Astrocyte (in vitro differentiated cells and primary cell): Measurements from ENCODE around the gene ATL2. TPM values are rescaled to one million over a fixed set of nuclear protein-coding genes. Genes with fewer than 3 reads are reported as not detected.

ENCODE experiments used
- DNase-seq: peaks from one replicate; pipeline ENCODE4 v3.0.0-alpha.2; 2010; ENCODE audit warnings: low read depth
- FAIRE-seq: peaks from 2 replicates; lab custom pipeline; 2011; peaks lifted over from hg19 to GRCh38; lab: Jason Lieb, UNC
- H2AFZ ChIP-seq: 2 replicates; pipeline ENCODE4 v1.6.0; 2012; ENCODE audit warnings: low read depth, low read length, inconsistent platforms
- H3K27ac ChIP-seq: 2 replicates; pipeline ENCODE4 v1.5.1; 2011; ENCODE audit warnings: low read depth, low read length, inconsistent platforms
- H3K27me3 ChIP-seq: 2 replicates; pipeline ENCODE4 v1.6.0; 2011; ENCODE audit warnings: low read length, inconsistent platforms; ENCODE audit not compliant: insufficient read depth
- H3K36me3 ChIP-seq: 2 replicates; pipeline ENCODE4 v1.5.1; 2011; ENCODE audit warnings: low read length, inconsistent platforms; ENCODE audit not compliant: insufficient read depth
- H3K4me1 ChIP-seq: 2 replicates; pipeline ENCODE4 v1.5.1; 2011; ENCODE audit warnings: low read length, inconsistent platforms; ENCODE audit not compliant: insufficient read depth
- H3K4me2 ChIP-seq: 2 replicates; pipeline ENCODE4 v1.6.0; 2012; ENCODE audit warnings: low read length, inconsistent platforms
- H3K4me3 ChIP-seq: 2 replicates; pipeline ENCODE4 v1.5.1; 2011; ENCODE audit warnings: low read depth, mild to moderate bottlenecking, low read length, inconsistent platforms; ENCODE audit not compliant: insufficient read depth
- H3K79me2 ChIP-seq: 2 replicates; pipeline ENCODE4 v1.6.0; 2012; ENCODE audit warnings: mild to moderate bottlenecking, low read length, inconsistent platforms; ENCODE audit not compliant: insufficient read depth
- H3K9ac ChIP-seq: 2 replicates; pipeline ENCODE4 v1.6.0; 2012; ENCODE audit warnings: mild to moderate bottlenecking, low read length, inconsistent platforms
- H3K9me3 ChIP-seq: 2 replicates; pipeline ENCODE4 v1.5.1; 2012; ENCODE audit warnings: low read depth, mild to moderate bottlenecking, low read length, inconsistent platforms; ENCODE audit not compliant: insufficient read depth
- H4K20me1 ChIP-seq: 2 replicates; pipeline ENCODE4 v1.6.0; 2012; ENCODE audit warnings: low read length, inconsistent platforms; ENCODE audit not compliant: insufficient read depth
- H3K27ac Mint-ChIP-seq: one replicate; pipeline ENCODE4 v1.8.0; 2021; ENCODE audit warnings: mild to moderate bottlenecking, mixed read lengths; ENCODE audit not compliant: unreplicated experiment
- H3K27me3 Mint-ChIP-seq: one replicate; pipeline ENCODE4 v1.8.0; 2021; ENCODE audit warnings: low read depth, mixed read lengths; ENCODE audit not compliant: unreplicated experiment
- H3K36me3 Mint-ChIP-seq: one replicate; pipeline ENCODE4 v1.8.0; 2021; ENCODE audit warnings: low read depth, mixed read lengths; ENCODE audit not compliant: unreplicated experiment
- H3K4me1 Mint-ChIP-seq: one replicate; pipeline ENCODE4 v1.8.0; 2021; ENCODE audit warnings: low read depth, mixed read lengths; ENCODE audit not compliant: unreplicated experiment
- H3K4me3 Mint-ChIP-seq: one replicate; pipeline ENCODE4 v1.8.0; 2021; ENCODE audit warnings: mild to moderate bottlenecking, moderate library complexity, mixed read lengths; ENCODE audit not compliant: unreplicated experiment
- H3K9me3 Mint-ChIP-seq: one replicate; pipeline ENCODE4 v1.8.0; 2021; ENCODE audit warnings: mild to moderate bottlenecking, mixed read lengths; ENCODE audit not compliant: unreplicated experiment
- EZH2 ChIP-seq: IDR thresholded peaks from 2 replicates; pipeline ENCODE4 v1.6.1; 2012; ENCODE audit warnings: mild to moderate bottlenecking, low read length, inconsistent platforms; ENCODE audit not compliant: insufficient read depth
- total RNA-seq: library from RNA; stranded (reverse); gene quantifications from 2 replicates; pipeline ENCODE4 v1.2.1, GENCODE V29; 2021
- TF ChIP-seq, protein P1 (sequence below): IDR thresholded peaks from 2 replicates; pipeline ENCODE4 v1.5.1; 2011; ENCODE audit warnings: low read depth, mild to moderate bottlenecking, inconsistent platforms, low read length, moderate library complexity; ENCODE audit not compliant: insufficient read depth

Gene ATL2
- total RNA-seq, 1 donor from 2014 or later: 34.9 TPM

DNA sequence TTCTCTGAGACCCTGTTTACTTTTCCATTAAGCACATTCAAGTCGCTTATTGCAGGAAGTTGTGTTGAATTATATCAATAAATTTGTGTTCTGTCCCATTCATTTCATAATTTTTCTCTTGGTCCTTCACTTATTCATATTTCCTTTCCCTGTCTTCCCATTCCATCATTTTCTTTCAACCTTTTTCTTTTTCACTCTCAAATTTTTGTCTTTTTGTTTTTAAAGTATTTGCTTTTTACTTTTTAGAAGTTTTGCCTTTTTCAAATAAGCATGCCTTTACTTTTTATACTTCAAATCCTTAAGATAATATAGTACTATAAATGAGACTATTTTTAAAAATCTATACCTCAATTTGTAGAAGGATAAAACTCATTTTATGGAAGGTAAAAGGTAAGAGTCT, 120.5 kb downstream of the ATL2 start:
- no peak for TF ChIP-seq EZH2
- TF ChIP-seq, protein P1, sequence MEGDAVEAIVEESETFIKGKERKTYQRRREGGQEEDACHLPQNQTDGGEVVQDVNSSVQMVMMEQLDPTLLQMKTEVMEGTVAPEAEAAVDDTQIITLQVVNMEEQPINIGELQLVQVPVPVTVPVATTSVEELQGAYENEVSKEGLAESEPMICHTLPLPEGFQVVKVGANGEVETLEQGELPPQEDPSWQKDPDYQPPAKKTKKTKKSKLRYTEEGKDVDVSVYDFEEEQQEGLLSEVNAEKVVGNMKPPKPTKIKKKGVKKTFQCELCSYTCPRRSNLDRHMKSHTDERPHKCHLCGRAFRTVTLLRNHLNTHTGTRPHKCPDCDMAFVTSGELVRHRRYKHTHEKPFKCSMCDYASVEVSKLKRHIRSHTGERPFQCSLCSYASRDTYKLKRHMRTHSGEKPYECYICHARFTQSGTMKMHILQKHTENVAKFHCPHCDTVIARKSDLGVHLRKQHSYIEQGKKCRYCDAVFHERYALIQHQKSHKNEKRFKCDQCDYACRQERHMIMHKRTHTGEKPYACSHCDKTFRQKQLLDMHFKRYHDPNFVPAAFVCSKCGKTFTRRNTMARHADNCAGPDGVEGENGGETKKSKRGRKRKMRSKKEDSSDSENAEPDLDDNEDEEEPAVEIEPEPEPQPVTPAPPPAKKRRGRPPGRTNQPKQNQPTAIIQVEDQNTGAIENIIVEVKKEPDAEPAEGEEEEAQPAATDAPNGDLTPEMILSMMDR: no peak
- Mint-ChIP-seq H3K36me3 (no peaks in the 10 kb centered on the region), H3K4me3 (no peak overlapping the region), H3K9me3 (no peaks in the 10 kb centered on the region), H3K27me3 (no peaks in the 10 kb centered on the region), H3K4me1 (no peaks in the 10 kb centered on the region), H3K27ac (no peak overlapping the region)
- no peak overlapping the region for H2AFZ ChIP-seq
- no peak overlapping the region for H3K9ac ChIP-seq
- no peak overlapping the region for H3K4me2 ChIP-seq
- no peaks in the 10 kb centered on the region for H3K27me3 ChIP-seq
- H3K4me1 ChIP-seq: no peaks in the 10 kb centered on the region
- no peaks in the 10 kb centered on the region for H3K36me3 ChIP-seq
- DNase-seq (no peak), FAIRE-seq (no peak)
- no peaks in the 10 kb centered on the region for H4K20me1 ChIP-seq
- H3K27ac ChIP-seq: no peak overlapping the region
- no peaks in the 10 kb centered on the region for H3K79me2 ChIP-seq
- H3K4me3 ChIP-seq: no peak overlapping the region
- no peaks in the 10 kb centered on the region for H3K9me3 ChIP-seq

DNA sequence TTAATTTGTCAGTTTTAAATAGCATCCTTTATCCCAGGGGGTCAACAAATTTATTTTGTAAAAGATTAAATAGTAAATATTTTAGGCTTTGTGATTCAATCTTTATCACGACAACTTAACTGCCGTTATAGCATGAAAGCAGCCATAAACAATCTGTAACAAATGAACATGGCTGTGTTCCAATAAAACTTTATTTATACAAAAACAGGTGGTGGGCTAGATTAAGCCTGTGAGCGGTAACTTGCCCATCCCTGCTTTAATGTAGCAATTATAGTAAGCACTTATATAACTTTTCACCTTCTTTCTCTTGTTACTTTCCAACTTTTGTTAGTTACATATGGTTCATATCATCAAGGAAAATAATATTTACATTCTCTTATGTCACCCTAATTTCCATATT, 121.9 kb downstream of the ATL2 start:
- no peaks in the 10 kb centered on the region for H3K79me2 ChIP-seq

DNA sequence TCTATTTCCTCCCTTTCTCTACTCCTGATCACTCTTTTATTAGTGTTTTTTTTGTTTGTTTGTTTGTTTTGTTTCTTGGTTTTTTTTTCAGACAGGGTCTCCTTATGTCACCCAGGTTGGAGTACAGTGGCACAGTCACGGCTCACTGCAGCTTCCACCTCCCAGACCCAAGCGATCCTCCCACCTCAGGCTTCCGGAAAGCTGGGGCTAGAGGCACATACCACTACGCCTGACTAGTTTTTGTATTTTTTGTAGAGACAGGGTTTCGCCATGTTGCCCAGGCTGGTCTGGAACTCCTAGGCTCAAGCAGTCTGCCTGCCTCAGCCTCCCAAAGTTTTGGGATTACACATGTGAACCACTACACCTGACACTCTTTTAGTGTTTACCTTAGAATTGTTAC, 122.3 kb downstream of the ATL2 start:
- Histone ChIP-seq H3K36me3 (no peaks in the 10 kb centered on the region), H3K4me1 (no peaks in the 10 kb centered on the region), H4K20me1 (no peaks in the 10 kb centered on the region), H3K27ac (no peak overlapping the region), H3K4me2 (no peak overlapping the region), H2AFZ (no peak overlapping the region), H3K27me3 (no peaks in the 10 kb centered on the region), H3K79me2 (no peaks in the 10 kb centered on the region), H3K4me3 (no peak overlapping the region), H3K9me3 (no peaks in the 10 kb centered on the region), H3K9ac (no peak overlapping the region)
- Mint-ChIP-seq H3K4me3 (no peak overlapping the region), H3K4me1 (no peaks in the 10 kb centered on the region), H3K27me3 (peaks cover 2% of the 10 kb centered on the region), H3K9me3 (no peaks in the 10 kb centered on the region), H3K27ac (no peak overlapping the region), H3K36me3 (no peaks in the 10 kb centered on the region)
- FAIRE-seq: no peak
- TF ChIP-seq, protein P1: no peak
- no peak for DNase-seq

More for the DNA sequence above, 121.9 kb downstream of the ATL2 start:
- no peaks in the 10 kb centered on the region for H3K36me3 ChIP-seq
- peaks cover 2% of the 10 kb centered on the region for H3K27me3 Mint-ChIP-seq
- H3K27ac Mint-ChIP-seq: no peak overlapping the region
- no peak overlapping the region for H3K4me3 ChIP-seq
- H3K4me3 Mint-ChIP-seq: no peak overlapping the region
- H3K9me3 ChIP-seq: no peaks in the 10 kb centered on the region
- H3K36me3 Mint-ChIP-seq: no peaks in the 10 kb centered on the region
- no peaks in the 10 kb centered on the region for H4K20me1 ChIP-seq
- H3K4me1 Mint-ChIP-seq: no peaks in the 10 kb centered on the region
- no peak overlapping the region for H2AFZ ChIP-seq
- no peak overlapping the region for H3K27ac ChIP-seq
- FAIRE-seq: no peak
- no peaks in the 10 kb centered on the region for H3K27me3 ChIP-seq
- H3K9me3 Mint-ChIP-seq: no peaks in the 10 kb centered on the region
- no peak overlapping the region for H3K9ac ChIP-seq
- H3K4me1 ChIP-seq: no peaks in the 10 kb centered on the region
- no peak overlapping the region for H3K4me2 ChIP-seq
- TF ChIP-seq, protein P1: no peak
- no peak for TF ChIP-seq EZH2
- no peak for DNase-seq
